Activated CD4-positive, alpha-beta memory T cell treated with anti-CD3 and anti-CD28 coated beads, Interleukin-2, amount 10 ng/mL, durations not matched to agents 7 days and 5 days (primary cell): Measurements from ENCODE around the gene PLCXD1. TPM values are rescaled to one million over a fixed set of nuclear protein-coding genes. Genes with fewer than 3 reads are reported as not detected.
"Not testable (repeated sequence)": the region's sequence is repeated elsewhere in the genome, so short reads cannot be mapped to it uniquely, and the experiment has no call there.

Experiments used
- CTCF ChIA-PET: fragments of 350-600 bp; sonication (Branson Sonifier 250); formaldehyde crosslinking; loops from one replicate; lab custom pipeline; 2021; ENCODE audit warnings: antibody characterized with exemption, inconsistent platforms; lab: Charles Lee
- POLR2A ChIA-PET: fragments of 350-600 bp; sonication (Branson Sonifier 250); formaldehyde crosslinking; loops from one replicate; lab custom pipeline; 2021; ENCODE audit warnings: antibody characterized with exemption; lab: Charles Lee
- DNase-seq: peaks from one replicate; pipeline ENCODE4 v3.0.0-alpha.2; 2020
- H3K27ac Mint-ChIP-seq: one replicate; pipeline ENCODE4 v1.8.0; 2021; ENCODE audit warnings: mild to moderate bottlenecking, mixed read lengths
- H3K27me3 Mint-ChIP-seq: one replicate; pipeline ENCODE4 v1.8.0; 2021; ENCODE audit warnings: mixed read lengths
- H3K36me3 Mint-ChIP-seq: one replicate; pipeline ENCODE4 v1.8.0; 2021; ENCODE audit warnings: low read depth, mixed read lengths
- H3K4me1 Mint-ChIP-seq: one replicate; pipeline ENCODE4 v1.8.0; 2021; ENCODE audit warnings: mixed read lengths
- H3K4me3 Mint-ChIP-seq: one replicate; pipeline ENCODE4 v1.8.0; 2021; ENCODE audit warnings: mild to moderate bottlenecking, mixed read lengths
- H3K9me3 Mint-ChIP-seq: one replicate; pipeline ENCODE4 v1.8.0; 2021; ENCODE audit warnings: mixed read lengths
- total RNA-seq, 2 experiments: library from RNA; stranded (reverse); gene quantifications; one replicate each; pipeline ENCODE4 v1.2.3, GENCODE V29; 2021

Gene PLCXD1
- total RNA-seq: 10 to 100 TPM; 34.5 to 35.5 TPM

- no peak for DNase-seq
- ChIA-PET CTCF (no interaction called here), POLR2A (no interaction called here)
- Mint-ChIP-seq H3K36me3 (peaks cover 16% of the 10 kb centered on the region), H3K9me3 (no peaks in the 10 kb centered on the region), H3K4me3 (peak within 1 kb of the TSS; percentile 67), H3K27me3 (no peaks in the 10 kb centered on the region), H3K27ac (peak within 1 kb of the TSS; percentile 63), H3K4me1 (peaks cover 34% of the 10 kb centered on the region)
Observed at GRCh38 chrX:281166-281999, at the start of gene PLCXD1. Gene PLCXD1 (plus strand): TSS chrX:281381. CDS start chrX:284188, 2,807 bp downstream.

- H3K9me3 Mint-ChIP-seq, H3K27ac Mint-ChIP-seq, H3K4me3 Mint-ChIP-seq, H3K36me3 Mint-ChIP-seq, POLR2A ChIA-PET, H3K27me3 Mint-ChIP-seq, H3K4me1 Mint-ChIP-seq, CTCF ChIA-PET, DNase-seq: not testable (repeated sequence)
Observed at GRCh38 chrX:231637-232277, 49.4 kb upstream of the PLCXD1 start.

GRCh38 chrX:232278-232655 is 48.9 kb upstream of the PLCXD1 start:
- DNase-seq, H3K36me3 Mint-ChIP-seq, H3K4me1 Mint-ChIP-seq, H3K4me3 Mint-ChIP-seq, H3K27ac Mint-ChIP-seq, POLR2A ChIA-PET, CTCF ChIA-PET, H3K9me3 Mint-ChIP-seq, H3K27me3 Mint-ChIP-seq: not testable (repeated sequence)

- POLR2A ChIA-PET, H3K36me3 Mint-ChIP-seq, CTCF ChIA-PET, H3K4me3 Mint-ChIP-seq, H3K4me1 Mint-ChIP-seq, H3K27ac Mint-ChIP-seq, DNase-seq, H3K9me3 Mint-ChIP-seq, H3K27me3 Mint-ChIP-seq: not testable (repeated sequence)
Observed at GRCh38 chrX:236201-236600, 45.0 kb upstream of the PLCXD1 start.

GRCh38 chrX:250965-251364 is 30.2 kb upstream of the PLCXD1 start:
- POLR2A ChIA-PET: no interaction called here
- no peaks in the 10 kb centered on the region for H3K36me3 Mint-ChIP-seq
- H3K27me3 Mint-ChIP-seq: no peaks in the 10 kb centered on the region
- peak overlapping the region; percentile 14 for H3K4me3 Mint-ChIP-seq
- peaks cover 7% of the 10 kb centered on the region for H3K4me1 Mint-ChIP-seq
- H3K27ac Mint-ChIP-seq: peak overlapping the region; percentile 73
- DNase-seq: peak; percentile 14
- CTCF ChIA-PET: no interaction called here
- peaks cover 10% of the 10 kb centered on the region for H3K9me3 Mint-ChIP-seq

GRCh38 chrX:251396-252243 is 29.6 kb upstream of the PLCXD1 start:
- H3K27me3 Mint-ChIP-seq, H3K4me1 Mint-ChIP-seq, CTCF ChIA-PET, H3K4me3 Mint-ChIP-seq, H3K36me3 Mint-ChIP-seq, POLR2A ChIA-PET, H3K9me3 Mint-ChIP-seq: not testable (repeated sequence)
- DNase-seq: peak; percentile 9
- peak overlapping the region; percentile 73 for H3K27ac Mint-ChIP-seq

GRCh38 chrX:252244-252956 is 28.8 kb upstream of the PLCXD1 start:
- H3K4me3 Mint-ChIP-seq: no peak overlapping the region
- no peaks in the 10 kb centered on the region for H3K27me3 Mint-ChIP-seq
- peaks cover 10% of the 10 kb centered on the region for H3K9me3 Mint-ChIP-seq
- no peak overlapping the region for H3K27ac Mint-ChIP-seq
- peak; percentile 6 for DNase-seq
- H3K36me3 Mint-ChIP-seq: no peaks in the 10 kb centered on the region
- POLR2A ChIA-PET: no interaction called here
- CTCF ChIA-PET: no interaction called here
- peaks cover 7% of the 10 kb centered on the region for H3K4me1 Mint-ChIP-seq

- no peaks in the 10 kb centered on the region for H3K27me3 Mint-ChIP-seq
- peaks cover 7% of the 10 kb centered on the region for H3K4me1 Mint-ChIP-seq
- H3K4me3 Mint-ChIP-seq: no peak overlapping the region
- H3K27ac Mint-ChIP-seq: no peak overlapping the region
- peaks cover 10% of the 10 kb centered on the region for H3K9me3 Mint-ChIP-seq
- ChIA-PET CTCF (no interaction called here), POLR2A (no interaction called here)
- DNase-seq: peak; percentile 11
- no peaks in the 10 kb centered on the region for H3K36me3 Mint-ChIP-seq
Observed at GRCh38 chrX:252957-253291, 28.3 kb upstream of the PLCXD1 start.

GRCh38 chrX:253451-254297 is 27.5 kb upstream of the PLCXD1 start:
- Mint-ChIP-seq H3K4me1 (peaks cover 7% of the 10 kb centered on the region), H3K9me3 (peaks cover 10% of the 10 kb centered on the region), H3K4me3 (no peak overlapping the region), H3K27me3 (no peaks in the 10 kb centered on the region), H3K27ac (no peak overlapping the region), H3K36me3 (no peaks in the 10 kb centered on the region)
- CTCF ChIA-PET: no interaction called here
- POLR2A ChIA-PET: no interaction called here
- DNase-seq: peak; percentile 12

- no peak overlapping the region for H3K27ac Mint-ChIP-seq
Observed at GRCh38 chrX:254630-255215, 26.5 kb upstream of the PLCXD1 start.

GRCh38 chrX:255923-256331 is 25.3 kb upstream of the PLCXD1 start:
- no peak overlapping the region for H3K27ac Mint-ChIP-seq
- peaks cover 10% of the 10 kb centered on the region for H3K9me3 Mint-ChIP-seq
- POLR2A ChIA-PET: no interaction called here
- H3K27me3 Mint-ChIP-seq: no peaks in the 10 kb centered on the region
- no peaks in the 10 kb centered on the region for H3K36me3 Mint-ChIP-seq
- no peak for DNase-seq
- no peak overlapping the region for H3K4me3 Mint-ChIP-seq
- H3K4me1 Mint-ChIP-seq: peaks cover 5% of the 10 kb centered on the region
- CTCF ChIA-PET: no interaction called here

More at GRCh38 chrX:254630-255215, 26.5 kb upstream of the PLCXD1 start:
- ChIA-PET CTCF (no interaction called here), POLR2A (no interaction called here)
- Mint-ChIP-seq H3K4me1 (peaks cover 7% of the 10 kb centered on the region), H3K36me3 (no peaks in the 10 kb centered on the region), H3K4me3 (no peak overlapping the region), H3K27me3 (no peaks in the 10 kb centered on the region), H3K9me3 (peaks cover 10% of the 10 kb centered on the region)
- DNase-seq: peak; percentile 9

- DNase-seq: peak; percentile 7
- CTCF ChIA-PET, H3K4me1 Mint-ChIP-seq, H3K36me3 Mint-ChIP-seq, H3K27me3 Mint-ChIP-seq, H3K9me3 Mint-ChIP-seq, H3K4me3 Mint-ChIP-seq, H3K27ac Mint-ChIP-seq, POLR2A ChIA-PET: not testable (repeated sequence)
Observed at GRCh38 chrX:257054-257453, 24.1 kb upstream of the PLCXD1 start.
